Measurements from ENCODE around the gene INTS6. TPM values are rescaled to one million over a fixed set of nuclear protein-coding genes. Genes with fewer than 3 reads are reported as not detected.
"Not testable (repeated sequence)": the region's sequence is repeated elsewhere in the genome, so short reads cannot be mapped to it uniquely, and the experiment has no call there.

The INTS6 gene
- total and polyA plus RNA-seq, 4 donors = 9.8 to 51.6 (median 25.2) TPM

GRCh38 chr13:51426982-51427381, 25.9 kb downstream of the INTS6 start:
- H3K27ac ChIP-seq (ENCODE audit: low read depth in 1 of 2, low read length in 2 of 2) = no peak overlapping the region
- no peaks in the 10 kb centered on the region for H3K9me3 ChIP-seq (ENCODE audit: control insufficient read depth, low read length)
- no peaks in the 10 kb centered on the region for H3K36me3 ChIP-seq (ENCODE audit: control insufficient read depth in 1 of 2, insufficient read depth in 2 of 2, low read length in 1 of 2)
- ATAC-seq (ENCODE audit: low FRiP score) = no peak
- no peaks in the 10 kb centered on the region for H3K4me1 ChIP-seq (ENCODE audit: control insufficient read depth in 1 of 2, insufficient read depth in 2 of 2, low read length in 2 of 2)
- no peak for DNase-seq
- intact Hi-C loops (cut with DNase I) = no loop called here
- no peaks in the 10 kb centered on the region for H3K27me3 ChIP-seq (ENCODE audit: control insufficient read depth in 1 of 2, insufficient read depth in 2 of 2, low read length in 1 of 2)
- H3K4me3 ChIP-seq (ENCODE audit: low read length in 2 of 2) = no peak overlapping the region

GRCh38 chr13:51425410-51426042, 27.3 kb downstream of the INTS6 start:
- Histone ChIP-seq H3K4me1 (ENCODE audit: control insufficient read depth in 1 of 2, insufficient read depth in 2 of 2, low read length in 2 of 2) (no peaks in the 10 kb centered on the region), H3K27ac (ENCODE audit: low read depth in 1 of 2, low read length in 2 of 2) (no peak overlapping the region), H3K27me3 (ENCODE audit: control insufficient read depth in 1 of 2, insufficient read depth in 2 of 2, low read length in 1 of 2) (no peaks in the 10 kb centered on the region), H3K9me3 (ENCODE audit: control insufficient read depth, low read length) (no peaks in the 10 kb centered on the region), H3K4me3 (ENCODE audit: low read length in 2 of 2) (no peak overlapping the region), H3K36me3 (ENCODE audit: control insufficient read depth in 1 of 2, insufficient read depth in 2 of 2, low read length in 1 of 2) (no peaks in the 10 kb centered on the region)
- WGBS, 2 donors = 62 to 63% methylated on average over 4 of the region's 4 CpGs
- intact Hi-C loops (cut with DNase I) = no loop called here
- peak; percentile 85 for ATAC-seq (ENCODE audit: low FRiP score)
- no peak for DNase-seq

- no peak for DNase-seq
- intact Hi-C loops (cut with DNase I) = no loop called here
- H3K27ac ChIP-seq (ENCODE audit: low read depth in 1 of 2, low read length in 2 of 2) = no peak overlapping the region
- no peaks in the 10 kb centered on the region for H3K4me1 ChIP-seq (ENCODE audit: control insufficient read depth in 1 of 2, insufficient read depth in 2 of 2, low read length in 2 of 2)
- H3K9me3 ChIP-seq (ENCODE audit: control insufficient read depth, low read length) = no peaks in the 10 kb centered on the region
- no peak for ATAC-seq (ENCODE audit: low FRiP score)
- H3K27me3 ChIP-seq (ENCODE audit: control insufficient read depth in 1 of 2, insufficient read depth in 2 of 2, low read length in 1 of 2) = no peaks in the 10 kb centered on the region
- H3K36me3 ChIP-seq (ENCODE audit: control insufficient read depth in 1 of 2, insufficient read depth in 2 of 2, low read length in 1 of 2) = no peaks in the 10 kb centered on the region
- H3K4me3 ChIP-seq (ENCODE audit: low read length in 2 of 2) = no peak overlapping the region
Observed at GRCh38 chr13:51423766-51424165, 29.1 kb downstream of the INTS6 start.

GRCh38 chr13:51422484-51422883, 30.4 kb downstream of the INTS6 start:
- no peak for DNase-seq
- no peaks in the 10 kb centered on the region for H3K4me1 ChIP-seq (ENCODE audit: control insufficient read depth in 1 of 2, insufficient read depth in 2 of 2, low read length in 2 of 2)
- no peaks in the 10 kb centered on the region for H3K36me3 ChIP-seq (ENCODE audit: control insufficient read depth in 1 of 2, insufficient read depth in 2 of 2, low read length in 1 of 2)
- H3K27ac ChIP-seq (ENCODE audit: low read depth in 1 of 2, low read length in 2 of 2) = no peak overlapping the region
- intact Hi-C loops (cut with DNase I) = no loop called here
- WGBS, 2 donors = 88% methylated on average over 1 of the region's 1 CpG
- ATAC-seq (ENCODE audit: low FRiP score) = no peak
- no peaks in the 10 kb centered on the region for H3K27me3 ChIP-seq (ENCODE audit: control insufficient read depth in 1 of 2, insufficient read depth in 2 of 2, low read length in 1 of 2)
- no peaks in the 10 kb centered on the region for H3K9me3 ChIP-seq (ENCODE audit: control insufficient read depth, low read length)
- no peak overlapping the region for H3K4me3 ChIP-seq (ENCODE audit: low read length in 2 of 2)

- H3K4me3 ChIP-seq (ENCODE audit: low read length in 2 of 2) = no peak overlapping the region
- H3K9me3 ChIP-seq (ENCODE audit: control insufficient read depth, low read length) = no peaks in the 10 kb centered on the region
Observed at GRCh38 chr13:51420681-51421490, 31.9 kb downstream of the INTS6 start.

DNA sequence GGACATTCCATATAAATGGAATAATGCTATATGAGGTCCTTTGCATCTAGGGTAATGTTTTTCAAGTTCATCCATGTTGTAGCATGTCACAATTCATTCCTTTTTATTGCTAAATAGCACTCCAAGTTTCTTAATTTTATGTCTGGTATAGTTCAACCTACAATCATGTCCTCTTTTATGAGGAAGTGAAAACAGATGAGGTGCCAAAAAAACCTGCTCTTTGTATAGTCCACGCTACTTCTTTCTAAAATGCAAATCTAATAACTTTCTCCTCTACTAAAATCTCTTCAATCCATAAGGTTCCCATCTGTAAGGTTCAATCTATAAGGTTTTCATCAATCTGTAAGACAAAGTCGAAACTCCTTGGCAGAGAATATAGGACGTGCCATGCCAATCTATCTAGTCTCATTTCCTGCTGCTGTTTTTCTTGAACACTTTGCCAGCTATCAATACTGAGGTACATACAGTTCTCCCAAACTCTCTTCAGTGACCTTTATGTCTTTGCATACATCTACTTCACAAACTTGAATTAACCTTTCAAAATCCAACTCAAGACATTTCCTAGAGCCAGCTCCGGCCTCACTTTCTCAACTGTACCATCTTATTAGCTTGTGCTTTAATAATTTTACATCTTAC, 33.7 kb downstream of the INTS6 start:
- intact Hi-C loops (cut with DNase I) = no loop called here

More at GRCh38 chr13:51420681-51421490, 31.9 kb downstream of the INTS6 start:
- no peak for DNase-seq
- no peaks in the 10 kb centered on the region for H3K27me3 ChIP-seq (ENCODE audit: control insufficient read depth in 1 of 2, insufficient read depth in 2 of 2, low read length in 1 of 2)
- no peak overlapping the region for H3K27ac ChIP-seq (ENCODE audit: low read depth in 1 of 2, low read length in 2 of 2)
- no peak for ATAC-seq (ENCODE audit: low FRiP score)
- WGBS, 2 donors = 87 to 88% methylated on average over 6 of the region's 6 CpGs
- H3K4me1 ChIP-seq (ENCODE audit: control insufficient read depth in 1 of 2, insufficient read depth in 2 of 2, low read length in 2 of 2) = no peaks in the 10 kb centered on the region
- intact Hi-C loops (cut with DNase I) = no loop called here
- no peaks in the 10 kb centered on the region for H3K36me3 ChIP-seq (ENCODE audit: control insufficient read depth in 1 of 2, insufficient read depth in 2 of 2, low read length in 1 of 2)

DNA sequence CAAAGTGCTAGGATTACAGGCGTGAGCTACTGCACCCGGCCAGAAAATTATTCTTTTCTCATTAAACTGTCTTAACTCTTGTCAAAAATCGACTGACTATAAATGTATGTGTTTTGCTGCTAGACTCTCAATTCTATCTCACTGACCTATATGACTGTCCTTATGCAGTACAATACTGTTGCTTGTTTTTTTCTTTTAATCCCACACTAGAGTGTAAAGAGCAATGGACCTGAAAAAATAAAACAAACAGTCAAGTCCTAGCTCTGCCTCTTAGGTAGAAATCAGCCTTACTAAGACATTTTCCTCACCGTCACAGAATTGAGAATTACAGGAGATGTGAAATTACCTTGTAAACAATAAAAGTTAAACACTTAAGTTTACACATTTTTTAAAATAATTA, 35.1 kb downstream of the INTS6 start:
- Histone ChIP-seq H3K9me3 (ENCODE audit: control insufficient read depth, low read length) (no peaks in the 10 kb centered on the region), H3K27ac (ENCODE audit: low read depth in 1 of 2, low read length in 2 of 2) (no peak overlapping the region), H3K36me3 (ENCODE audit: control insufficient read depth in 1 of 2, insufficient read depth in 2 of 2, low read length in 1 of 2) (no peaks in the 10 kb centered on the region), H3K4me1 (ENCODE audit: control insufficient read depth in 1 of 2, insufficient read depth in 2 of 2, low read length in 2 of 2) (peaks cover 1 to 4% of the 10 kb centered on the region in 2 donors), H3K27me3 (ENCODE audit: control insufficient read depth in 1 of 2, insufficient read depth in 2 of 2, low read length in 1 of 2) (no peaks in the 10 kb centered on the region), H3K4me3 (ENCODE audit: low read length in 2 of 2) (no peak overlapping the region)
- 66 to 83% methylated on average over 4 of the region's 4 CpGs for WGBS, 2 donors
- ATAC-seq (ENCODE audit: low FRiP score) (no peak), DNase-seq (no peak)
- intact Hi-C loops (cut with DNase I) = no loop called here

More for the DNA sequence above, 33.7 kb downstream of the INTS6 start:
- peaks cover 0 to 2% of the 10 kb centered on the region in 2 donors for H3K4me1 ChIP-seq (ENCODE audit: control insufficient read depth in 1 of 2, insufficient read depth in 2 of 2, low read length in 2 of 2)
- no peak for DNase-seq
- H3K4me3 ChIP-seq (ENCODE audit: low read length in 2 of 2) = no peak overlapping the region
- no peaks in the 10 kb centered on the region for H3K9me3 ChIP-seq (ENCODE audit: control insufficient read depth, low read length)
- ATAC-seq (ENCODE audit: low FRiP score) = no peak
- H3K36me3 ChIP-seq (ENCODE audit: control insufficient read depth in 1 of 2, insufficient read depth in 2 of 2, low read length in 1 of 2) = no peaks in the 10 kb centered on the region
- no peak overlapping the region for H3K27ac ChIP-seq (ENCODE audit: low read depth in 1 of 2, low read length in 2 of 2)
- 89 to 95% methylated on average over 4 of the region's 4 CpGs for WGBS, 2 donors
- H3K27me3 ChIP-seq (ENCODE audit: control insufficient read depth in 1 of 2, insufficient read depth in 2 of 2, low read length in 1 of 2) = no peaks in the 10 kb centered on the region

- Histone ChIP-seq H3K4me3 (ENCODE audit: low read length in 2 of 2) (no peak overlapping the region), H3K27ac (ENCODE audit: low read depth in 1 of 2, low read length in 2 of 2) (no peak overlapping the region), H3K9me3 (ENCODE audit: control insufficient read depth, low read length) (no peaks in the 10 kb centered on the region), H3K27me3 (ENCODE audit: control insufficient read depth in 1 of 2, insufficient read depth in 2 of 2, low read length in 1 of 2) (no peaks in the 10 kb centered on the region), H3K36me3 (ENCODE audit: control insufficient read depth in 1 of 2, insufficient read depth in 2 of 2, low read length in 1 of 2) (no peaks in the 10 kb centered on the region), H3K4me1 (ENCODE audit: control insufficient read depth in 1 of 2, insufficient read depth in 2 of 2, low read length in 2 of 2) (peaks cover 1 to 7% of the 10 kb centered on the region in 2 donors)
- DNase-seq (no peak), ATAC-seq (ENCODE audit: low FRiP score) (no peak)
- intact Hi-C loops (cut with DNase I) = no loop called here
Observed at GRCh38 chr13:51416107-51416506, 36.7 kb downstream of the INTS6 start.

DNA sequence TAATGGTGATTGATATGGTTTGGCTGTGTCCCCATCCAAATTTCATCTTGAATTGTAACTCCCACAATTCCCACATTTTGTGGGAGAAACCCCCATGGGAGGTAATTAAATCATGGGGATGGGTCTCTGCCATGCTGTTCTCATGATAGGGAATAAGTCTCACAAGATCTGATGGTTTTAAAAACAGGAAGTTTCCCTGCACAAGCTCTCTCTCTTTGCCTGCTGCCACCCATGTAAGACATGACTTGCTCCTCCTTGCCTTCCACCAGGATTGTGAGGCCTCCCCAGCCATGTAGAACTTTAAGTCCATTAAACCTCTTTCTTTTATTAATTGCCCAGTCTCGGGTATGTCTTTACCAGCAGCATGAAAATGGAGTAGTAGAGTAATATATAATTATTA, 37.5 kb downstream of the INTS6 start:
- DNase-seq; intact Hi-C loops (cut with DNase I); H3K27ac ChIP-seq (ENCODE audit: low read depth in 1 of 2, low read length in 2 of 2); H3K27me3 ChIP-seq (ENCODE audit: control insufficient read depth in 1 of 2, insufficient read depth in 2 of 2, low read length in 1 of 2); H3K4me3 ChIP-seq (ENCODE audit: low read length in 2 of 2); H3K4me1 ChIP-seq (ENCODE audit: control insufficient read depth in 1 of 2, insufficient read depth in 2 of 2, low read length in 2 of 2); ATAC-seq (ENCODE audit: low FRiP score); H3K9me3 ChIP-seq (ENCODE audit: control insufficient read depth, low read length); H3K36me3 ChIP-seq (ENCODE audit: control insufficient read depth in 1 of 2, insufficient read depth in 2 of 2, low read length in 1 of 2): not testable (repeated sequence)
- WGBS, 2 donors = 98 to 100% methylated on average over 1 of the region's 1 CpG

All from aorta (tissue), 5 donors.